Measurements from ENCODE around the gene PKNOX2. TPM values are rescaled to one million over a fixed set of nuclear protein-coding genes. Genes with fewer than 3 reads are reported as not detected.

The PKNOX2 gene
- total RNA-seq, 2 donors from 2014 or later = 4.0 to 6.9 TPM

DNA sequence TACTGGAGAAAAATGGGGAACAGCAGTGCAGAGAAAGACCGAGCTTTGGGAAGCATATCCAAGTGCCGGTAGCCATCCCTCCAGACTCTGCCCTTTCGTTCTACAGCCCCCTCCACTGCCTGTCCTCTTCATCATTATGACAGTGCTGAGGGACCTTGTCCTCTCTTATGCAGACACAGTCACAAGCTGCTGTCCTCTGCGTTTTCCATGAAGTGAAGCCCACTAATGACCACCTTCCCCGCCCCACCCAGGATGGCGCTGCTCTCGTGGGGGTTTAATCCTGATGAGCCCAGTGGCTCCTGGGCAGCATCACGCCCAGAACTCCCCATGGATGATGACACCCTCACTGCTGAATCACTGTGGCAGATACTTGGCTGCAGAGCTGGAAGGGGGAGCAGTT, 157.7 kb downstream of the PKNOX2 start:
- Mint-ChIP-seq H3K27ac (no peak overlapping the region), H3K4me1 (peaks cover 3% of the 10 kb centered on the region), H3K9me3 (peaks cover 13% of the 10 kb centered on the region), H3K36me3 (ENCODE audit: low read depth) (peaks cover 2% of the 10 kb centered on the region), H3K27me3 (ENCODE audit: insufficient read depth) (peaks cover 5% of the 10 kb centered on the region), H3K4me3 (no peak overlapping the region)
- Histone ChIP-seq H3K36me3 (ENCODE audit: control insufficient read depth, insufficient read depth, low read length) (no peaks in the 10 kb centered on the region), H3K9ac (ENCODE audit: extremely low read depth, low read length, poor library complexity, severe bottlenecking) (no peak overlapping the region), H3K27ac (ENCODE audit: low read depth, low read length) (no peak overlapping the region), H3K4me3 (ENCODE audit: low read length) (no peak overlapping the region), H3K4me1 (ENCODE audit: control insufficient read depth, insufficient read depth, low read length) (peaks cover 2% of the 10 kb centered on the region), H3K9me3 (ENCODE audit: control insufficient read depth, low read length) (peaks cover 19% of the 10 kb centered on the region), H3K27me3 (ENCODE audit: control insufficient read depth, insufficient read depth, low read length, poor library complexity, severe bottlenecking) (peaks cover 11% of the 10 kb centered on the region)
- DNase-seq = no peak
- TF ChIP-seq, protein P1, sequence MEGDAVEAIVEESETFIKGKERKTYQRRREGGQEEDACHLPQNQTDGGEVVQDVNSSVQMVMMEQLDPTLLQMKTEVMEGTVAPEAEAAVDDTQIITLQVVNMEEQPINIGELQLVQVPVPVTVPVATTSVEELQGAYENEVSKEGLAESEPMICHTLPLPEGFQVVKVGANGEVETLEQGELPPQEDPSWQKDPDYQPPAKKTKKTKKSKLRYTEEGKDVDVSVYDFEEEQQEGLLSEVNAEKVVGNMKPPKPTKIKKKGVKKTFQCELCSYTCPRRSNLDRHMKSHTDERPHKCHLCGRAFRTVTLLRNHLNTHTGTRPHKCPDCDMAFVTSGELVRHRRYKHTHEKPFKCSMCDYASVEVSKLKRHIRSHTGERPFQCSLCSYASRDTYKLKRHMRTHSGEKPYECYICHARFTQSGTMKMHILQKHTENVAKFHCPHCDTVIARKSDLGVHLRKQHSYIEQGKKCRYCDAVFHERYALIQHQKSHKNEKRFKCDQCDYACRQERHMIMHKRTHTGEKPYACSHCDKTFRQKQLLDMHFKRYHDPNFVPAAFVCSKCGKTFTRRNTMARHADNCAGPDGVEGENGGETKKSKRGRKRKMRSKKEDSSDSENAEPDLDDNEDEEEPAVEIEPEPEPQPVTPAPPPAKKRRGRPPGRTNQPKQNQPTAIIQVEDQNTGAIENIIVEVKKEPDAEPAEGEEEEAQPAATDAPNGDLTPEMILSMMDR (conservative IDR thresholded peaks at IDR 0.05) = no peak
- WGBS, 2 experiments (ENCODE audit: insufficient coverage in 1 of 2, insufficient read length in 1 of 2) = 95 to 96% methylated on average over 4 to 8 of the region's 8 CpGs

DNA sequence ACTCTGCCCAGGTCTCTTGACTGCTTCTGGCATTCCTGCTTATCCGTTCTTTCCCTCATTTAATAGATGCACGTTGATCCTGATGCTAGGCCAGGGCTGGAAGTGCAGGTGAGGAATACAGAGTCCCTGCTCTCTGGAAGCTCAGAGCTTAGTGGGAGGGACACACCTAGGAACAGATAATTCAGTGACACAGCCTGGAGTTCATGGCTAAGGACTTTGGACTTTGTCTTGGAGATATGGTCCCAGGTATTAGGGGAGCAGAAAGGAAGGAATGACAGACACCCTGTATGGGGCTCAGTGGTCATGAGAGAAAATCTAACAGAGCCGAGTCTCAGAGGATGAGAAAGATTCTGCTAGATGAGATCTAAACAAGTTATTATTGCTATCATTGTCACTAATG, 160.6 kb downstream of the PKNOX2 start:
- peaks cover 11% of the 10 kb centered on the region for H3K27me3 ChIP-seq (ENCODE audit: control insufficient read depth, insufficient read depth, low read length, poor library complexity, severe bottlenecking)
- no peak overlapping the region for H3K27ac ChIP-seq (ENCODE audit: low read depth, low read length)
- H3K9me3 ChIP-seq (ENCODE audit: control insufficient read depth, low read length) = no peaks in the 10 kb centered on the region
- Mint-ChIP-seq H3K27me3 (ENCODE audit: insufficient read depth) (peaks cover 5% of the 10 kb centered on the region), H3K36me3 (ENCODE audit: low read depth) (no peaks in the 10 kb centered on the region), H3K4me1 (peaks cover 11% of the 10 kb centered on the region), H3K9me3 (no peaks in the 10 kb centered on the region), H3K4me3 (no peak overlapping the region), H3K27ac (no peak overlapping the region)
- H3K4me1 ChIP-seq (ENCODE audit: control insufficient read depth, insufficient read depth, low read length) = peaks cover 2% of the 10 kb centered on the region
- TF ChIP-seq, protein P1 (conservative IDR thresholded peaks at IDR 0.05) = no peak
- H3K9ac ChIP-seq (ENCODE audit: extremely low read depth, low read length, poor library complexity, severe bottlenecking) = no peak overlapping the region
- no peak for DNase-seq
- 83 to 95% methylated on average over 1 to 3 of the region's 3 CpGs for WGBS, 2 experiments (ENCODE audit: insufficient coverage in 1 of 2, insufficient read length in 1 of 2)
- no peaks in the 10 kb centered on the region for H3K36me3 ChIP-seq (ENCODE audit: control insufficient read depth, insufficient read depth, low read length)
- H3K4me3 ChIP-seq (ENCODE audit: low read length) = no peak overlapping the region

DNA sequence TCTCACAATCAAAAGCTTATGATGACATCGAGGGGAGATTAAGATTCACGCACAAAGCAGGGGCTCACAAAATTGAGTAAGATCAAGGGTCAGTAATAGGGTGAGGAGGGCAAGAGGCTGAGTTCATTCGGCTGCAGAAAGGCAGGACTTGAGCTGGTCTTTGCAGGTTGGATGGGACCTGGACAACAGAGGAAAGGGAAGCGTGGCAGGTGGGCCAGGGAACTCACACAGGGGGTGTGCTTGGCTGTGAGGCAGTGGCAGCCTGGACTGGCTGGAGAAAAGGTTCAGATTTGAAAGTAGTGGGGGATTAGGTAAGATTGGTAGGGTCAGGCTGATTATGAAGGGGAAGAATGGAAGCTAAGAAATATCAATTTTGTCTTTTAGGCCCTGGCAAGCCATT, 161.6 kb downstream of the PKNOX2 start:
- Mint-ChIP-seq H3K4me1 (peaks cover 19% of the 10 kb centered on the region), H3K9me3 (no peaks in the 10 kb centered on the region), H3K27ac (no peak overlapping the region), H3K36me3 (ENCODE audit: low read depth) (no peaks in the 10 kb centered on the region), H3K4me3 (no peak overlapping the region), H3K27me3 (ENCODE audit: insufficient read depth) (peaks cover 5% of the 10 kb centered on the region)
- Histone ChIP-seq H3K27ac (ENCODE audit: low read depth, low read length) (no peak overlapping the region), H3K4me3 (ENCODE audit: low read length) (no peak overlapping the region), H3K36me3 (ENCODE audit: control insufficient read depth, insufficient read depth, low read length) (no peaks in the 10 kb centered on the region), H3K4me1 (ENCODE audit: control insufficient read depth, insufficient read depth, low read length) (peaks cover 6% of the 10 kb centered on the region), H3K9ac (ENCODE audit: extremely low read depth, low read length, poor library complexity, severe bottlenecking) (no peak overlapping the region), H3K27me3 (ENCODE audit: control insufficient read depth, insufficient read depth, low read length, poor library complexity, severe bottlenecking) (peaks cover 11% of the 10 kb centered on the region), H3K9me3 (ENCODE audit: control insufficient read depth, low read length) (no peaks in the 10 kb centered on the region)
- DNase-seq = no peak
- TF ChIP-seq, protein P1 (conservative IDR thresholded peaks at IDR 0.05) = no peak
- 95 to 100% methylated on average over 3 to 4 of the region's 4 CpGs for WGBS, 2 experiments (ENCODE audit: insufficient coverage in 1 of 2, insufficient read length in 1 of 2)

Measured in endodermal cell (in vitro differentiated cells).